ENCODE results near the gene RCCD1.

DNA sequence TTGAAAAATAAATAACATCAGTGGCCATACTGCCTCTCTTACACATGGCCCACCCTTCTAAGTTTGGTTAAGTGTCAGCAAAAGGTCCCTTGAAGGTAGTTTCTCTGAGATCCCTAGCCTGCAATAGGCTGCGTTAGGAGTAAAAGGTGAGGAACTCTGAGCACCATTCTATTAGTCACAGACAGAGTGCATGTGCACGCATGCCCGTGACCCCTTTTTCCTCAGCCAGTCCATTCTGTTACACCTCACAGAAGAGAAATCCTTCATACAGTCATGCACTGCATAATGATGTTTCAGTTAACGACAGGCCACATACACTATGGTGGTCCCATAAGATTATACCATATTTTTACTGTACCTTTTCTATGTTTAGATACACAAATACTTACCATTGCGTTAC is 12.5 kb downstream of the RCCD1 start:
- TF ChIP-seq TAF1 (IDR thresholded peaks at IDR 0.05; ENCODE audit: low read depth), result no peak
- no peak for TF ChIP-seq CEBPB (IDR thresholded peaks at IDR 0.05)
- TF ChIP-seq RAD21 (IDR thresholded peaks at IDR 0.05; ENCODE audit: low read depth), result no peak
- TF ChIP-seq NFIC (IDR thresholded peaks at IDR 0.05), result no peak

Data from Ishikawa (cell line).